K562 (cell line): ENCODE results near the gene STUB1. TPM values are rescaled to one million over a fixed set of nuclear protein-coding genes. Genes with fewer than 3 reads are reported as not detected.

Source experiments
- BRCA1 ChIP-seq, 2 experiments: fragments of 450-650 bp in 1 of 2; sonication (generic) in 1 of 2; formaldehyde crosslinking in 1 of 2; IDR thresholded peaks; 2 replicates each; pipeline versions ENCODE4 v1.5.0 to v1.6.1; 2017 to 2020; ENCODE audit warnings: mild to moderate bottlenecking in 1 of 2, missing genetic modification reagents in 1 of 2
- HDAC1 ChIP-seq, 2 experiments: fragments of 450-650 bp; IDR thresholded peaks; 2 replicates each; pipeline ENCODE4 v1.6.1; 2016 to 2017; ENCODE audit warnings: inconsistent platforms in 1 of 2, mild to moderate bottlenecking in 1 of 2, moderate library complexity in 1 of 2
- POU5F1 ChIP-seq: fragments of 150-350 bp; IDR thresholded peaks from 2 replicates; pipeline ENCODE4 v1.6.1; 2014; ENCODE audit warnings: borderline replicate concordance, low read length, low read depth, mild to moderate bottlenecking; ENCODE audit not compliant: partially characterized antibody
- RBM25 ChIP-seq: fragments of 200-400 bp; formaldehyde crosslinking; IDR thresholded peaks from 2 replicates; pipeline ENCODE4 v1.6.1; 2018; ENCODE audit warnings: low read length, low read depth, moderate library complexity; ENCODE audit not compliant: severe bottlenecking
- RCOR1 ChIP-seq, 2 experiments: IDR thresholded peaks; 2 replicates each; pipeline ENCODE4 v1.6.1; 2012; ENCODE audit warnings: low read depth in 2 of 2, low read length in 2 of 2, borderline replicate concordance in 1 of 2, improper control_type of control experiment in 1 of 2
- U2AF1 ChIP-seq: fragments of 200-400 bp; formaldehyde crosslinking; optimal IDR thresholded peaks from 2 replicates; pipeline ENCODE3; 2017; ENCODE audit warnings: mild to moderate bottlenecking, low read depth, low read length, moderate library complexity
- ZNF75A ChIP-seq: fragments of 450-650 bp; formaldehyde crosslinking; IDR thresholded peaks from 2 replicates; pipeline ENCODE4 v1.4.0; 2020; ENCODE audit warnings: mild to moderate bottlenecking
- polyA plus RNA-seq, 8 experiments: library from polyadenylated mRNA; depleted of rRNA in 4 of 8; stranded (reverse) in 5 of 8; unstranded in 3 of 8; fragments of >200 nt; fragmentation: Nextera tagmentation in 2 of 8; fragmentation: Illumina TruSeq in 1 of 8; extraction: Ambion mirVana in 2 of 8; extraction: Trizol in 1 of 8; gene quantifications; 2 replicates each; pipeline versions ENCODE4 v1.2.1 to v1.2.3, GENCODE V29; 2011 to 2014; ENCODE audit warnings: inconsistent platforms in 1 of 8, missing spikeins in 1 of 8
- total RNA-seq, 7 experiments: library from RNA; depleted of rRNA in 6 of 7; stranded (reverse); fragments of >200 nt in 6 of 7; fragmentation: Illumina TruSeq in 2 of 7; extraction: Trizol in 2 of 7; gene quantifications; 2 replicates each; pipeline versions ENCODE4 v1.2.1 to v1.2.3, GENCODE V29; 2011 to 2021; ENCODE audit warnings: low replicate concordance in 1 of 7
- TF ChIP-seq, protein P1 (sequence below): fragments of 450-650 bp; IDR thresholded peaks from 2 replicates; pipeline ENCODE4 v1.6.1; 2016
- TF ChIP-seq, protein P2 (sequence below), 2 experiments: IDR thresholded peaks; 2 replicates each; pipeline ENCODE4 v1.6.1; 2012; ENCODE audit warnings: improper control_type of control experiment in 2 of 2, low read depth in 2 of 2, low read length in 2 of 2, borderline replicate concordance in 1 of 2
- TF ChIP-seq, protein P3 (sequence below), 2 experiments: fragments of 450-650 bp; IDR thresholded peaks; 2 replicates each; pipeline ENCODE4 v1.6.1; 2018; ENCODE audit warnings: mild to moderate bottlenecking in 2 of 2, low read depth in 1 of 2; ENCODE audit not compliant: partially characterized antibody in 2 of 2
- TF ChIP-seq, protein P4 (sequence below): sonication (generic); formaldehyde crosslinking; IDR thresholded peaks from 2 replicates; pipeline ENCODE4 v1.8.0; 2022; ENCODE audit warnings: missing genetic modification reagents, mild to moderate bottlenecking, borderline replicate concordance
- TF ChIP-seq, protein P5 (sequence below): sonication (generic); formaldehyde crosslinking; IDR thresholded peaks from 2 replicates; pipeline ENCODE4 v1.8.1; 2023; ENCODE audit warnings: mild to moderate bottlenecking, missing genetic modification reagents
- TF ChIP-seq, protein P6 (sequence below): fragments of 250-450 bp; sonication (Bioruptor Pico); IDR thresholded peaks from 2 replicates; pipeline ENCODE4 v1.8.0; 2022; ENCODE audit warnings: moderate library complexity, mild to moderate bottlenecking, inconsistent platforms

Gene STUB1
- total and polyA plus RNA-seq, 9 of the 15 experiments (the other 6 are each of a cell fraction or from before 2014, with no cell fraction given) = 10.6 to 251 (median 152) TPM

DNA sequence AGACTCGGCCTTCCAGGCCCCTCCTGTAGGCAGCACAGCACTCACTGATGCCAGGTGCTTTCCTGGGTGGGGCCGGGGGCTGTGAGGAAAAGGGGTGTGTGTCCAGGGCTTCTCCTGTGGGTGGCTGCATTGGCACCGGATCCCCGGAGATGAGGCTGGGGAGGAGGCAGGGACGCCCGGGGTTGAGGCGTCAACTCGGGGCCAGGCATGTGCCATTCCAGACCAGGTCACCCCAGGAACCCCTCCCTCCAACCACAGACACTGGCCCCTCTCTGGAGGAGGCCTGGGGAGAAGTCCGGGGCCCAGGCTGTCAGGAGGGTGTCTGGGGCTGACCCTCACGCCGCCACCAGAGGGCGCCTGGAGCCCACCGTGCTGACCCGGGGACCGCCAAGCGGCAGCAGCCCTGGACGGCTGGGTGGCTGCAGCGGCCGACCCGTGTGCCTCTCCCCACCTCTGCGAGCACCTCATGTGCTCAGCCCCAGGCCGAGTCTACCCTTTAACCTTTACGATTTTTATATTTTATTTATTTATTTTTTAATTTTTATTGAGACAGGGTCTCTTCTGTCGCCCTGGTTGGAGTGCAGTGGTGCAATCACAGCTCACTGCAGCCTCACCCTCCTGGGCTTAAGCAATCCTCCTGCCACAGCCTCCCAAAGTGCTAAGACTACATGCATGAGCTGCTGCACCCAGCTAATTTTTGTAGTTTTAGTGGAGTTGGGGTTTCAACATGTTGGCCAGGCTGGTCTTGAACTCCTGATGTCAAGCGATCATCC, 31.5 kb downstream of the STUB1 start (continued):
- TF ChIP-seq ZNF75A (no peak), HDAC1 (IDR thresholded peaks at IDR 0.05) (no peak), BRCA1 (IDR thresholded peaks at IDR 0.05) (no peak), BRCA1 (CRISPR knock-in tag; IDR thresholded peaks at IDR 0.05) (no peak), POU5F1 (no peak), U2AF1 (no peak), RBM25 (no peak), RCOR1 (IDR thresholded peaks at IDR 0.05; ENCODE audit: borderline replicate concordance in 1 of 2, low read depth in 2 of 2, low read length in 2 of 2) (peak; percentile 16 to 34; a peak in 1 of 4 replicates)
- TF ChIP-seq, protein P1, sequence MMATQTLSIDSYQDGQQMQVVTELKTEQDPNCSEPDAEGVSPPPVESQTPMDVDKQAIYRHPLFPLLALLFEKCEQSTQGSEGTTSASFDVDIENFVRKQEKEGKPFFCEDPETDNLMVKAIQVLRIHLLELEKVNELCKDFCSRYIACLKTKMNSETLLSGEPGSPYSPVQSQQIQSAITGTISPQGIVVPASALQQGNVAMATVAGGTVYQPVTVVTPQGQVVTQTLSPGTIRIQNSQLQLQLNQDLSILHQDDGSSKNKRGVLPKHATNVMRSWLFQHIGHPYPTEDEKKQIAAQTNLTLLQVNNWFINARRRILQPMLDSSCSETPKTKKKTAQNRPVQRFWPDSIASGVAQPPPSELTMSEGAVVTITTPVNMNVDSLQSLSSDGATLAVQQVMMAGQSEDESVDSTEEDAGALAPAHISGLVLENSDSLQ = no peak
- TF ChIP-seq, protein P2, sequence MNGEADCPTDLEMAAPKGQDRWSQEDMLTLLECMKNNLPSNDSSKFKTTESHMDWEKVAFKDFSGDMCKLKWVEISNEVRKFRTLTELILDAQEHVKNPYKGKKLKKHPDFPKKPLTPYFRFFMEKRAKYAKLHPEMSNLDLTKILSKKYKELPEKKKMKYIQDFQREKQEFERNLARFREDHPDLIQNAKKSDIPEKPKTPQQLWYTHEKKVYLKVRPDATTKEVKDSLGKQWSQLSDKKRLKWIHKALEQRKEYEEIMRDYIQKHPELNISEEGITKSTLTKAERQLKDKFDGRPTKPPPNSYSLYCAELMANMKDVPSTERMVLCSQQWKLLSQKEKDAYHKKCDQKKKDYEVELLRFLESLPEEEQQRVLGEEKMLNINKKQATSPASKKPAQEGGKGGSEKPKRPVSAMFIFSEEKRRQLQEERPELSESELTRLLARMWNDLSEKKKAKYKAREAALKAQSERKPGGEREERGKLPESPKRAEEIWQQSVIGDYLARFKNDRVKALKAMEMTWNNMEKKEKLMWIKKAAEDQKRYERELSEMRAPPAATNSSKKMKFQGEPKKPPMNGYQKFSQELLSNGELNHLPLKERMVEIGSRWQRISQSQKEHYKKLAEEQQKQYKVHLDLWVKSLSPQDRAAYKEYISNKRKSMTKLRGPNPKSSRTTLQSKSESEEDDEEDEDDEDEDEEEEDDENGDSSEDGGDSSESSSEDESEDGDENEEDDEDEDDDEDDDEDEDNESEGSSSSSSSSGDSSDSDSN (IDR thresholded peaks at IDR 0.05; ENCODE audit: borderline replicate concordance in 1 of 2, low read depth in 2 of 2, low read length in 2 of 2) = peak in 1 of 2 experiments; percentile 48; a peak in 1 of 4 replicates
- TF ChIP-seq, protein P3, sequence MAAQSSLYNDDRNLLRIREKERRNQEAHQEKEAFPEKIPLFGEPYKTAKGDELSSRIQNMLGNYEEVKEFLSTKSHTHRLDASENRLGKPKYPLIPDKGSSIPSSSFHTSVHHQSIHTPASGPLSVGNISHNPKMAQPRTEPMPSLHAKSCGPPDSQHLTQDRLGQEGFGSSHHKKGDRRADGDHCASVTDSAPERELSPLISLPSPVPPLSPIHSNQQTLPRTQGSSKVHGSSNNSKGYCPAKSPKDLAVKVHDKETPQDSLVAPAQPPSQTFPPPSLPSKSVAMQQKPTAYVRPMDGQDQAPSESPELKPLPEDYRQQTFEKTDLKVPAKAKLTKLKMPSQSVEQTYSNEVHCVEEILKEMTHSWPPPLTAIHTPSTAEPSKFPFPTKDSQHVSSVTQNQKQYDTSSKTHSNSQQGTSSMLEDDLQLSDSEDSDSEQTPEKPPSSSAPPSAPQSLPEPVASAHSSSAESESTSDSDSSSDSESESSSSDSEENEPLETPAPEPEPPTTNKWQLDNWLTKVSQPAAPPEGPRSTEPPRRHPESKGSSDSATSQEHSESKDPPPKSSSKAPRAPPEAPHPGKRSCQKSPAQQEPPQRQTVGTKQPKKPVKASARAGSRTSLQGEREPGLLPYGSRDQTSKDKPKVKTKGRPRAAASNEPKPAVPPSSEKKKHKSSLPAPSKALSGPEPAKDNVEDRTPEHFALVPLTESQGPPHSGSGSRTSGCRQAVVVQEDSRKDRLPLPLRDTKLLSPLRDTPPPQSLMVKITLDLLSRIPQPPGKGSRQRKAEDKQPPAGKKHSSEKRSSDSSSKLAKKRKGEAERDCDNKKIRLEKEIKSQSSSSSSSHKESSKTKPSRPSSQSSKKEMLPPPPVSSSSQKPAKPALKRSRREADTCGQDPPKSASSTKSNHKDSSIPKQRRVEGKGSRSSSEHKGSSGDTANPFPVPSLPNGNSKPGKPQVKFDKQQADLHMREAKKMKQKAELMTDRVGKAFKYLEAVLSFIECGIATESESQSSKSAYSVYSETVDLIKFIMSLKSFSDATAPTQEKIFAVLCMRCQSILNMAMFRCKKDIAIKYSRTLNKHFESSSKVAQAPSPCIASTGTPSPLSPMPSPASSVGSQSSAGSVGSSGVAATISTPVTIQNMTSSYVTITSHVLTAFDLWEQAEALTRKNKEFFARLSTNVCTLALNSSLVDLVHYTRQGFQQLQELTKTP (IDR thresholded peaks at IDR 0.05; ENCODE audit: low read depth in 1 of 2, partially characterized antibody in 2 of 2) = no peak
- TF ChIP-seq, protein P4, sequence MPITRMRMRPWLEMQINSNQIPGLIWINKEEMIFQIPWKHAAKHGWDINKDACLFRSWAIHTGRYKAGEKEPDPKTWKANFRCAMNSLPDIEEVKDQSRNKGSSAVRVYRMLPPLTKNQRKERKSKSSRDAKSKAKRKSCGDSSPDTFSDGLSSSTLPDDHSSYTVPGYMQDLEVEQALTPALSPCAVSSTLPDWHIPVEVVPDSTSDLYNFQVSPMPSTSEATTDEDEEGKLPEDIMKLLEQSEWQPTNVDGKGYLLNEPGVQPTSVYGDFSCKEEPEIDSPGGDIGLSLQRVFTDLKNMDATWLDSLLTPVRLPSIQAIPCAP (CRISPR knock-in tag) = no peak
- TF ChIP-seq, protein P5, sequence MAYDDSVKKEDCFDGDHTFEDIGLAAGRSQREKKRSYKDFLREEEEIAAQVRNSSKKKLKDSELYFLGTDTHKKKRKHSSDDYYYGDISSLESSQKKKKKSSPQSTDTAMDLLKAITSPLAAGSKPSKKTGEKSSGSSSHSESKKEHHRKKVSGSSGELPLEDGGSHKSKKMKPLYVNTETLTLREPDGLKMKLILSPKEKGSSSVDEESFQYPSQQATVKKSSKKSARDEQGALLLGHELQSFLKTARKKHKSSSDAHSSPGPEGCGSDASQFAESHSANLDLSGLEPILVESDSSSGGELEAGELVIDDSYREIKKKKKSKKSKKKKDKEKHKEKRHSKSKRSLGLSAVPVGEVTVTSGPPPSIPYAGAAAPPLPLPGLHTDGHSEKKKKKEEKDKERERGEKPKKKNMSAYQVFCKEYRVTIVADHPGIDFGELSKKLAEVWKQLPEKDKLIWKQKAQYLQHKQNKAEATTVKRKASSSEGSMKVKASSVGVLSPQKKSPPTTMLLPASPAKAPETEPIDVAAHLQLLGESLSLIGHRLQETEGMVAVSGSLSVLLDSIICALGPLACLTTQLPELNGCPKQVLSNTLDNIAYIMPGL = 0 out of 2 replicates have a peak, but pooled peaks have one; percentile 39
- TF ChIP-seq, protein P6, sequence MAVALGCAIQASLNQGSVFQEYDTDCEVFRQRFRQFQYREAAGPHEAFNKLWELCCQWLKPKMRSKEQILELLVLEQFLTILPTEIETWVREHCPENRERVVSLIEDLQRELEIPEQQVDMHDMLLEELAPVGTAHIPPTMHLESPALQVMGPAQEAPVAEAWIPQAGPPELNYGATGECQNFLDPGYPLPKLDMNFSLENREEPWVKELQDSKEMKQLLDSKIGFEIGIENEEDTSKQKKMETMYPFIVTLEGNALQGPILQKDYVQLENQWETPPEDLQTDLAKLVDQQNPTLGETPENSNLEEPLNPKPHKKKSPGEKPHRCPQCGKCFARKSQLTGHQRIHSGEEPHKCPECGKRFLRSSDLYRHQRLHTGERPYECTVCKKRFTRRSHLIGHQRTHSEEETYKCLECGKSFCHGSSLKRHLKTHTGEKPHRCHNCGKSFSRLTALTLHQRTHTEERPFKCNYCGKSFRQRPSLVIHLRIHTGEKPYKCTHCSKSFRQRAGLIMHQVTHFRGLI (CRISPR knock-in tag) = no peak
